GM12878 (cell line): ENCODE measurements around the gene ANKRD42. TPM values are rescaled to one million over a fixed set of nuclear protein-coding genes. Genes with fewer than 3 reads are reported as not detected.
A peak's percentile ranks its signal among the peaks of the same experiment; 100 is the strongest.

ENCODE experiments used
- ATAC-seq: fragments of 200-7000 bp; cut with Tn5 transposase; 3 replicates; pipeline ENCODE4 v1.9.1; 2020; ENCODE audit warnings: mild to moderate bottlenecking, moderate library complexity
- BruUV-seq: library from RNA; stranded (reverse); fragments of 400-500 nt; replicated peaks from 2 replicates; lab custom pipeline; 2021; lab: Mats Ljungman, UMichigan
- CTCF ChIA-PET: fragments of 300-600 bp; sonication (Branson Sonifier 250); formaldehyde crosslinking; extraction: SDS; loops from one replicate; lab custom pipeline; 2021; ENCODE audit warnings: inconsistent platforms; lab: Yijun Ruan, JAX
- POLR2A ChIA-PET: fragments of 350-600 bp; formaldehyde crosslinking; extraction: SDS; loops from one replicate; lab custom pipeline; 2021; ENCODE audit warnings: inconsistent platforms; lab: Charles Lee
- RAD21 ChIA-PET: fragments of 300-600 bp; sonication (Branson Sonifier 250); formaldehyde crosslinking; loops from one replicate; lab custom pipeline; 2023; ENCODE audit warnings: antibody characterized with exemption; ENCODE audit not compliant: unreplicated experiment; lab: Charles Lee
- SMC1A ChIA-PET: fragments of 300-600 bp; sonication (Branson Sonifier 250); formaldehyde crosslinking; loops from one replicate; lab custom pipeline; 2023; ENCODE audit not compliant: unreplicated experiment, uncharacterized antibody; lab: Charles Lee
- DNase-seq: peaks from one replicate; pipeline ENCODE4 v3.0.0-alpha.2; 2011; ENCODE audit warnings: low read depth, low spot score
- FAIRE-seq: peaks from 3 replicates; lab custom pipeline; 2011; peaks lifted over from hg19 to GRCh38; lab: Jason Lieb, UNC
- H2AFZ ChIP-seq: 2 replicates; pipeline ENCODE4 v1.6.0; 2011; ENCODE audit warnings: low read depth, low read length, control low read depth; ENCODE audit not compliant: control insufficient read depth
- H3K27ac ChIP-seq: 2 replicates; pipeline ENCODE4 v1.5.1; 2011; ENCODE audit warnings: control low read depth; ENCODE audit not compliant: control insufficient read depth, insufficient read depth
- H3K27me3 ChIP-seq, 2 experiments: replicated peaks in 1 of 2; 2 replicates each; pipeline versions ENCODE4 v1.6.0 to v1.6.1; 2011; ENCODE audit warnings: low read length in 1 of 2; ENCODE audit not compliant: control insufficient read depth in 2 of 2, insufficient read depth in 2 of 2
- H3K36me3 ChIP-seq, 2 experiments: 2 replicates each; pipeline ENCODE4 v1.5.1; 2011; ENCODE audit warnings: low read length in 1 of 2; ENCODE audit not compliant: control insufficient read depth in 2 of 2, insufficient read depth in 2 of 2
- H3K4me1 ChIP-seq: 2 replicates; pipeline ENCODE4 v1.6.1; 2011; ENCODE audit warnings: mild to moderate bottlenecking, low read length, moderate library complexity, mixed read lengths; ENCODE audit not compliant: control insufficient read depth, insufficient read depth
- H3K4me2 ChIP-seq: 2 replicates; pipeline ENCODE4 v1.6.0; 2011; ENCODE audit warnings: control low read depth; ENCODE audit not compliant: control insufficient read depth, insufficient read depth
- H3K4me3 ChIP-seq: fragments of 200-600 bp; sonication (generic); 2 replicates; pipeline ENCODE4 v1.5.1; 2016
- H3K79me2 ChIP-seq: 2 replicates; pipeline ENCODE4 v1.6.0; 2011; ENCODE audit warnings: low read length; ENCODE audit not compliant: control insufficient read depth, insufficient read depth
- H3K9ac ChIP-seq: 2 replicates; pipeline ENCODE4 v1.8.0; 2011; ENCODE audit warnings: low read length, control low read depth, mixed read lengths; ENCODE audit not compliant: control insufficient read depth, insufficient read depth
- H3K9me3 ChIP-seq: replicated peaks from 3 replicates; pipeline ENCODE4 v1.5.1; 2011; ENCODE audit warnings: mild to moderate bottlenecking, low read length; ENCODE audit not compliant: control insufficient read depth, insufficient read depth
- H4K20me1 ChIP-seq: 2 replicates; pipeline ENCODE4 v1.6.0; 2011; ENCODE audit not compliant: control insufficient read depth, insufficient read depth
- CEBPB ChIP-seq, 2 experiments: fragments of 150-350 bp in 1 of 2; IDR thresholded peaks; 2 replicates each; pipeline ENCODE4 v1.6.1; 2012 to 2014; ENCODE audit warnings: low read depth in 2 of 2, low read length in 2 of 2, borderline replicate concordance in 1 of 2, inconsistent platforms in 1 of 2
- CTCF ChIP-seq, 3 experiments: IDR thresholded peaks in 2 of 3; conservative IDR thresholded peaks in 1 of 3; 2 replicates each; pipeline ENCODE4 v1.5.1; 2011; ENCODE audit warnings: low read depth in 3 of 3, low read length in 3 of 3, mild to moderate bottlenecking in 3 of 3, control low read depth in 2 of 3, moderate library complexity in 2 of 3, inconsistent platforms in 1 of 3, mixed read lengths in 1 of 3; ENCODE audit not compliant: control insufficient read depth in 2 of 3, insufficient read depth in 1 of 3; ENCODE audit errors: extremely low read depth in 1 of 3
- HCFC1 ChIP-seq: fragments of 150-350 bp; IDR thresholded peaks from 2 replicates; pipeline ENCODE4 v1.6.1; 2014; ENCODE audit warnings: low read length
- IKZF1 ChIP-seq: fragments of 450-650 bp; conservative IDR thresholded peaks from 2 replicates; pipeline ENCODE4 v1.6.1; 2017; ENCODE audit warnings: antibody characterized with exemption, mild to moderate bottlenecking
- IRF3 ChIP-seq: fragments of 450-650 bp; IDR thresholded peaks from 2 replicates; pipeline ENCODE4 v1.6.1; 2014; ENCODE audit warnings: mild to moderate bottlenecking
- POLR2AphosphoS5 ChIP-seq: IDR thresholded peaks from 2 replicates; pipeline ENCODE4 v1.6.1; 2011; ENCODE audit warnings: mild to moderate bottlenecking, low read length, inconsistent platforms
- RAD21 ChIP-seq: IDR thresholded peaks from 2 replicates; pipeline ENCODE4 v1.6.1; 2011; ENCODE audit warnings: mild to moderate bottlenecking, low read depth, low read length, moderate library complexity; ENCODE audit not compliant: insufficient read depth
- SKIL ChIP-seq: fragments of 450-650 bp; IDR thresholded peaks from 2 replicates; pipeline ENCODE4 v1.6.1; 2017; ENCODE audit warnings: mild to moderate bottlenecking, low read depth, inconsistent platforms; ENCODE audit not compliant: poor library complexity, severe bottlenecking
- SMC3 ChIP-seq: IDR thresholded peaks from 2 replicates; pipeline ENCODE4 v1.6.1; 2011; ENCODE audit warnings: low read length, improper control_type of control experiment, borderline replicate concordance
- TCF7 ChIP-seq: IDR thresholded peaks from 2 replicates; pipeline ENCODE4 v1.6.1; 2014; ENCODE audit warnings: antibody characterized with exemption, borderline replicate concordance
- ZBED1 ChIP-seq: IDR thresholded peaks from 2 replicates; pipeline ENCODE4 v1.6.1; 2016; ENCODE audit warnings: borderline replicate concordance
- ZNF622 ChIP-seq: fragments of 450-650 bp; IDR thresholded peaks from 2 replicates; pipeline ENCODE4 v1.6.1; 2017; ENCODE audit warnings: mild to moderate bottlenecking, inconsistent platforms
- WGBS: methylation state at CpG from one replicate; pipeline ENCODE4 v1.1.6; 2016; ENCODE audit warnings: low lambda C conversion rate; ENCODE audit not compliant: insufficient replicate concordance, insufficient coverage; ENCODE audit errors: missing lambda C conversion rate; 5-methylcytosine and 5-hydroxymethylcytosine counted together
- in situ Hi-C: fragments of 300-500 bp; cut with MboI; formaldehyde crosslinking; loops from 9 replicates; pipeline ENCODE4 v1.14.3; 2018; ENCODE audit warnings: mixed read lengths
- intact Hi-C: fragments of 100-400 bp; cut with micrococcal nuclease; formaldehyde crosslinking; loops from one replicate; pipeline ENCODE4 v1.14.2; 2022; ENCODE audit not compliant: unreplicated experiment
- polyA plus RNA-seq, 11 experiments: library from polyadenylated mRNA; depleted of rRNA in 4 of 11; unstranded in 6 of 11; stranded (reverse) in 5 of 11; fragments of >200 nt; fragmentation: Nextera tagmentation in 4 of 11; fragmentation: Illumina TruSeq in 1 of 11; extraction: Ambion mirVana in 4 of 11; extraction: Trizol in 1 of 11; gene quantifications; 1 replicate in 1 of 11; 2 replicates in 10 of 11; pipeline versions ENCODE4 v1.2.1 to v1.2.3, GENCODE V29; 2011 to 2016; ENCODE audit warnings: inconsistent platforms in 2 of 11, missing spikeins in 2 of 11, low read depth in 1 of 11
- total RNA-seq, 4 experiments: library from RNA; depleted of rRNA in 3 of 4; stranded (reverse); fragments of >200 nt in 3 of 4; fragmentation: Illumina TruSeq in 1 of 4; extraction: Trizol in 1 of 4; gene quantifications; 2 replicates each; pipeline versions ENCODE4 v1.2.1 to v1.2.3, GENCODE V29; 2013 to 2021
- TF ChIP-seq, protein P1 (sequence below): IDR thresholded peaks from 2 replicates; pipeline ENCODE4 v1.6.1; 2012; ENCODE audit warnings: low read length, inconsistent platforms

ANKRD42 gene
- total and polyA plus RNA-seq, 10 of the 15 experiments (the other 5 are each of a cell fraction or from before 2014, with no cell fraction given), result 0.68 to 3.2 (median 2.0) TPM

DNA sequence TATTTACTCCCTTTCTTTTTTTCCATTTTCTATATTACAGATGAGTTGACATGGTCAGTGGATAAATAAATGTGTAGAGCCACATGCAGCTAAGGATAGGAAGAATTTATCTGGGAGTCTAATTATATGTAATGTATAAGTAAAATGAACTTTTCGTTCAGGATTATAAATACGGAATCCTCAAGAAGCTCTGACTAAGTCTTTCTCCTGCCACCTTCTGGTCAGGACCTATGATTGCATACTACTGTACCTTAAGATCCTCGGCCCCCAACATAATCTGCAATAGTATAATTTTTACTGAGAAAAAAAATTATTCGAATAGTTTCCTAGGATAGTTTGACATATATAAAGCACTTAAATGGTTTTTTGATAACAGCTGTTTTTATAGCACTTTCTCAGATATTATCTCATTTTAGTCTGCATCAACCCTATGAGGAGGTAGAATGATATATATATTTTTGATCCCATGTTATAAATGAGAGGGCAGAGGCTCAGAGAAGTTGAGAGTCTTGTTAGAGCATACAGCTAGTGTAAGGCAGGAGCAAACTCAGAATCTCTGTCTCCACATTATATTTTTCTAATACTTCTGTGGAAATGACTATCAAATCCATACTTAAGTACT lies 56.6 kb downstream of the ANKRD42 start:
- Histone ChIP-seq H3K9me3 (no peaks in the 10 kb centered on the region), H3K4me3 (no peak overlapping the region), H4K20me1 (no peaks in the 10 kb centered on the region), H3K79me2 (no peaks in the 10 kb centered on the region), H3K36me3 (no peaks in the 10 kb centered on the region), H3K4me1 (peaks cover 12% of the 10 kb centered on the region), H3K27ac (no peak overlapping the region), H3K27me3 (no peaks in the 10 kb centered on the region), H3K4me2 (no peak overlapping the region), H2AFZ (no peak overlapping the region; the same call in 1 of the 2 replicates), H3K9ac (no peak overlapping the region)
- DNase-seq (no peak), FAIRE-seq (peak; percentile 59), ATAC-seq (peak; percentile 93)
- ChIA-PET POLR2A (interaction anchor here (1.3 to 1.5 kb wide), 2 partner anchors 350 to 383 kb away, joined by 3 read pairs; partner anchors contain the start of gene PRCP), SMC1A (interaction anchor here (0.6 to 4.6 kb wide), 41 partner anchors 8 to 570 kb away, joined by 3 to 56 read pairs (median 4); partner anchors contain the start of gene DDIAS), RAD21 (interaction anchor here (0.6 to 3.5 kb wide), 24 partner anchors 14 to 567 kb away, joined by 3 to 36 read pairs (median 6); partner anchors contain the start of genes CCDC90B, DDIAS, PCF11 and PRCP), CTCF (interaction anchor here (0.7 to 4.6 kb wide), 74 partner anchors 8 to 819 kb away, joined by 3 to 87 read pairs (median 5); partner anchors contain the start of genes DDIAS, PCF11, PRCP and RAB30)
- in situ Hi-C loops, result loop anchor here (5.0 kb wide), 1 partner anchor 348 kb away; the partner anchor contains the start of genes DDIAS and PRCP
- intact Hi-C loops, result loop anchor here (1.0 to 5.0 kb wide), 4 partner anchors 21 to 383 kb away; no protein-coding TSS in a partner anchor
- no TSS peak for BruUV-seq
- WGBS, result 1% methylated on average over 4 of the region's 4 CpGs
- TF ChIP-seq IRF3 (no peak), SKIL (no peak), CTCF (IDR thresholded peaks at IDR 0.05 in 2 of 3, conservative IDR thresholded peaks at IDR 0.05 in 1 of 3; ENCODE audit: control insufficient read depth in 2 of 3, extremely low read depth in 1 of 3, insufficient read depth in 1 of 3, low read depth in 3 of 3, low read length in 3 of 3) (peak; percentile 51 to 68 (median 66)), POLR2AphosphoS5 (no peak), RAD21 (peak; percentile 75), TCF7 (no peak), CEBPB (IDR thresholded peaks at IDR 0.05; ENCODE audit: borderline replicate concordance in 1 of 2, low read depth in 2 of 2, low read length in 2 of 2) (no peak), IKZF1 (no peak), HCFC1 (no peak), ZNF622 (no peak), SMC3 (peak; percentile 83; the same call in 1 of the 2 replicates), ZBED1 (no peak)
- TF ChIP-seq, protein P1, sequence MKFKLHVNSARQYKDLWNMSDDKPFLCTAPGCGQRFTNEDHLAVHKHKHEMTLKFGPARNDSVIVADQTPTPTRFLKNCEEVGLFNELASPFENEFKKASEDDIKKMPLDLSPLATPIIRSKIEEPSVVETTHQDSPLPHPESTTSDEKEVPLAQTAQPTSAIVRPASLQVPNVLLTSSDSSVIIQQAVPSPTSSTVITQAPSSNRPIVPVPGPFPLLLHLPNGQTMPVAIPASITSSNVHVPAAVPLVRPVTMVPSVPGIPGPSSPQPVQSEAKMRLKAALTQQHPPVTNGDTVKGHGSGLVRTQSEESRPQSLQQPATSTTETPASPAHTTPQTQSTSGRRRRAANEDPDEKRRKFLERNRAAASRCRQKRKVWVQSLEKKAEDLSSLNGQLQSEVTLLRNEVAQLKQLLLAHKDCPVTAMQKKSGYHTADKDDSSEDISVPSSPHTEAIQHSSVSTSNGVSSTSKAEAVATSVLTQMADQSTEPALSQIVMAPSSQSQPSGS, result no peak
